RWPE2 (cell line): ENCODE data around the gene KLK12.

Experiments used
- ATAC-seq: fragments of 200-7000 bp; cut with Tn5 transposase; 3 replicates; pipeline ENCODE4 v1.9.1; 2021; ENCODE audit warnings: low read depth
- DNase-seq: peaks from one replicate; pipeline ENCODE4 v3.0.0-alpha.2; 2020; ENCODE audit warnings: low spot score
- H3K27ac ChIP-seq: fragments of 450-650 bp; 2 replicates; pipeline ENCODE4 v1.5.1; 2017; ENCODE audit warnings: mild to moderate bottlenecking; ENCODE audit not compliant: poor library complexity, severe bottlenecking
- H3K27me3 ChIP-seq: fragments of 250-450 bp; sonication (Bioruptor Pico); 2 replicates; pipeline ENCODE4 v1.5.1; 2021; ENCODE audit warnings: mild to moderate bottlenecking, moderate library complexity; ENCODE audit not compliant: insufficient read depth, poor library complexity, severe bottlenecking
- H3K36me3 ChIP-seq: fragments of 250-450 bp; sonication (Bioruptor Pico); 2 replicates; pipeline ENCODE4 v1.5.1; 2020; ENCODE audit warnings: low read depth, mild to moderate bottlenecking, moderate library complexity
- H3K4me1 ChIP-seq: fragments of 250-450 bp; sonication (Bioruptor Pico); 2 replicates; pipeline ENCODE4 v1.5.1; 2021; ENCODE audit warnings: mild to moderate bottlenecking, moderate library complexity; ENCODE audit not compliant: insufficient read depth, poor library complexity, severe bottlenecking
- H3K4me3 ChIP-seq: fragments of 250-450 bp; sonication (Bioruptor Pico); 2 replicates; pipeline ENCODE4 v1.5.1; 2021; ENCODE audit warnings: mild to moderate bottlenecking, moderate library complexity; ENCODE audit not compliant: severe bottlenecking
- H3K9me3 ChIP-seq: fragments of 250-450 bp; sonication (Bioruptor Pico); 2 replicates; pipeline ENCODE4 v1.5.1; 2021; ENCODE audit warnings: mild to moderate bottlenecking, moderate library complexity; ENCODE audit not compliant: severe bottlenecking
- CTCF ChIP-seq: fragments of 450-650 bp; IDR thresholded peaks from one replicate; pipeline ENCODE4 v1.5.1; 2017; ENCODE audit warnings: mild to moderate bottlenecking, moderate library complexity; ENCODE audit not compliant: poor library complexity, severe bottlenecking

KLK12 gene

GRCh38 chr19:51002089-51002532, 32.7 kb downstream of the KLK12 start:
- Histone ChIP-seq H3K36me3 (no peaks in the 10 kb centered on the region), H3K27me3 (peaks cover 5% of the 10 kb centered on the region), H3K9me3 (no peaks in the 10 kb centered on the region), H3K4me1 (peaks cover 3% of the 10 kb centered on the region), H3K4me3 (peak overlapping the region; percentile 21), H3K27ac (no peak overlapping the region)
- DNase-seq = no peak
- ATAC-seq = no peak
- TF ChIP-seq CTCF = no peak

- Histone ChIP-seq H3K27ac (no peak within 1 kb of the TSS), H3K9me3 (no peaks in the 10 kb centered on the region), H3K36me3 (no peaks in the 10 kb centered on the region), H3K4me3 (peak within 1 kb of the TSS; percentile 21), H3K4me1 (peaks cover 3% of the 10 kb centered on the region), H3K27me3 (peaks cover 5% of the 10 kb centered on the region)
- TF ChIP-seq CTCF = no peak
- ATAC-seq (0 out of 3 replicates have a peak, but pooled peaks have one; percentile 33), DNase-seq (no peak)
Observed at GRCh38 chr19:51001515-51001914, 33.3 kb downstream of the KLK12 start, which contains the start of gene KLK8. TSS of gene KLK8 (minus strand) at chr19:51001604. CDS start at chr19:51001167, 437 bp downstream.

- Histone ChIP-seq H3K4me1 (peaks cover 3% of the 10 kb centered on the region), H3K27ac (no peak overlapping the region), H3K9me3 (no peaks in the 10 kb centered on the region), H3K27me3 (peaks cover 5% of the 10 kb centered on the region), H3K36me3 (no peaks in the 10 kb centered on the region), H3K4me3 (no peak overlapping the region)
- ATAC-seq (peak; percentile 33; the same call in 2 of the 3 replicates), DNase-seq (no peak)
- TF ChIP-seq CTCF = no peak
Observed at GRCh38 chr19:51000981-51001380, 33.8 kb downstream of the KLK12 start.

- Histone ChIP-seq H3K27me3 (peaks cover 5% of the 10 kb centered on the region), H3K4me3 (no peak overlapping the region), H3K4me1 (peaks cover 3% of the 10 kb centered on the region), H3K36me3 (no peaks in the 10 kb centered on the region), H3K27ac (no peak overlapping the region), H3K9me3 (no peaks in the 10 kb centered on the region)
- DNase-seq (no peak), ATAC-seq (no peak)
- no peak for TF ChIP-seq CTCF
Observed at GRCh38 chr19:51000426-51000825, 34.4 kb downstream of the KLK12 start.

- no peaks in the 10 kb centered on the region for H3K36me3 ChIP-seq
- DNase-seq (no peak), ATAC-seq (no peak)
- H3K27me3 ChIP-seq = peaks cover 5% of the 10 kb centered on the region
- no peak overlapping the region for H3K4me3 ChIP-seq
- no peaks in the 10 kb centered on the region for H3K9me3 ChIP-seq
- no peak for TF ChIP-seq CTCF
- peaks cover 3% of the 10 kb centered on the region for H3K4me1 ChIP-seq
- H3K27ac ChIP-seq = no peak overlapping the region
Observed at GRCh38 chr19:50998686-50999085, 36.1 kb downstream of the KLK12 start.
